Non-pigmented ciliary epithelial cell (primary cell): ENCODE results near the gene C1QTNF9.
"Not testable (repeated sequence)": the region's sequence is repeated elsewhere in the genome, so short reads cannot be mapped to it uniquely, and the experiment has no call there.

ENCODE experiments used
- DNase-seq: peaks from one replicate; pipeline ENCODE4 v3.0.0-alpha.2; 2010; ENCODE audit warnings: low read depth

Gene C1QTNF9

GRCh38 chr13:24362435-24362952, 53.1 kb downstream of the C1QTNF9 start:
- DNase-seq = no peak

- DNase-seq = no peak
Measured at GRCh38 chr13:24365191-24365590, 55.8 kb downstream of the C1QTNF9 start.

- not testable (repeated sequence) for DNase-seq
Measured at GRCh38 chr13:24366315-24366714, 56.9 kb downstream of the C1QTNF9 start.

DNA sequence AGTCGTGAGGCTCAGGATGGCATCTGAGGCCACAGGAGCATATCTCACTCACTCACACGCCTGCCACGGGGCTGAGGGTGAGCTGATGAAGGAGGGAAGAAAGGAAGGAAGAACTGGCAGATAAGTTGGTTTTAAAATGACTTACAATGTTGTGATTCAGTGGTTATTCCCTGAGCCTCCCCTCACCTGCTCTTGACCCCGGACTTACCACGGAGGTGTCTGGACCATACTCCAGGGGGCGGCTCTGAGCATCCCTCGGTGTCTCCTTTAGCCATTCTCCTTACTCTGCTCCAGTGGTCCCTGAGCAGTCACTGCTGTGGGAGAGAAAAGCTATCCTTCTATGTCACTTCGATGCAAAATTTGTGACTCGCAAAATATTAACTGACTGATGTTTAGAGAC, 61.9 kb downstream of the C1QTNF9 start:
- not testable (repeated sequence) for DNase-seq
